ENCODE results near the gene RPGRIP1L.

The RPGRIP1L gene

GRCh38 chr16:53651357-53651756, 52.3 kb downstream of the RPGRIP1L start:
- DNase-seq (ENCODE audit: low spot score) = no peak

GRCh38 chr16:53646506-53646905, 57.2 kb downstream of the RPGRIP1L start:
- no peak for DNase-seq (ENCODE audit: low spot score)

GRCh38 chr16:53643474-53643873, 60.2 kb downstream of the RPGRIP1L start:
- no peak for DNase-seq (ENCODE audit: low spot score)

GRCh38 chr16:53642094-53642493, 61.6 kb downstream of the RPGRIP1L start:
- no peak for DNase-seq (ENCODE audit: low spot score)

GRCh38 chr16:53636978-53637377, 66.7 kb downstream of the RPGRIP1L start:
- no peak for DNase-seq (ENCODE audit: low spot score)

GRCh38 chr16:53632526-53632925, 71.1 kb downstream of the RPGRIP1L start:
- DNase-seq (ENCODE audit: low spot score) = no peak

GRCh38 chr16:53631236-53632025, 72.2 kb downstream of the RPGRIP1L start:
- DNase-seq (ENCODE audit: low spot score) = no peak

- no peak for DNase-seq (ENCODE audit: low spot score)
These were observed 73.9 kb downstream of the RPGRIP1L start for GRCh38 chr16:53629607-53630312.

GRCh38 chr16:53629151-53629550, 74.5 kb downstream of the RPGRIP1L start:
- no peak for DNase-seq (ENCODE audit: low spot score)

- no peak for DNase-seq (ENCODE audit: low spot score)
These were observed 76.8 kb downstream of the RPGRIP1L start for GRCh38 chr16:53626811-53627210.

GRCh38 chr16:53626161-53626560, 77.5 kb downstream of the RPGRIP1L start:
- DNase-seq (ENCODE audit: low spot score) = no peak

- DNase-seq (ENCODE audit: low spot score) = no peak
These were observed 78.4 kb downstream of the RPGRIP1L start for GRCh38 chr16:53625221-53625620.

- no peak for DNase-seq (ENCODE audit: low spot score)
These were observed 81.3 kb downstream of the RPGRIP1L start for GRCh38 chr16:53622315-53622714.

GRCh38 chr16:53620476-53620875, 83.2 kb downstream of the RPGRIP1L start:
- DNase-seq (ENCODE audit: low spot score) = no peak

- no peak for DNase-seq (ENCODE audit: low spot score)
These were observed 84.4 kb downstream of the RPGRIP1L start for GRCh38 chr16:53619235-53619634.

- DNase-seq (ENCODE audit: low spot score) = no peak
These were observed 89.3 kb downstream of the RPGRIP1L start for GRCh38 chr16:53614346-53614745.

- no peak for DNase-seq (ENCODE audit: low spot score)
These were observed 91.7 kb downstream of the RPGRIP1L start for GRCh38 chr16:53612003-53612402.

GRCh38 chr16:53611179-53611696, 92.4 kb downstream of the RPGRIP1L start:
- DNase-seq (ENCODE audit: low spot score) = no peak

GRCh38 chr16:53609536-53609935, 94.1 kb downstream of the RPGRIP1L start:
- DNase-seq (ENCODE audit: low spot score) = no peak

GRCh38 chr16:53608094-53608493, 95.6 kb downstream of the RPGRIP1L start:
- DNase-seq (ENCODE audit: low spot score) = no peak

GRCh38 chr16:53605831-53606400, 97.7 kb downstream of the RPGRIP1L start:
- DNase-seq (ENCODE audit: low spot score) = no peak

- DNase-seq (ENCODE audit: low spot score) = no peak
These were observed 98.3 kb downstream of the RPGRIP1L start for GRCh38 chr16:53605356-53605755.

- no peak for DNase-seq (ENCODE audit: low spot score)
These were observed 101.7 kb downstream of the RPGRIP1L start for GRCh38 chr16:53601961-53602360.
